ENCODE measurements around the gene ADIG.

The ADIG gene

GRCh38 chr20:38581013-38581412 lies at the start of gene ADIG:
ADIG (plus strand) TSS chr20:38581197; CDS start chr20:38581251, 54 bp downstream.
- DNase-seq: no peak

DNA sequence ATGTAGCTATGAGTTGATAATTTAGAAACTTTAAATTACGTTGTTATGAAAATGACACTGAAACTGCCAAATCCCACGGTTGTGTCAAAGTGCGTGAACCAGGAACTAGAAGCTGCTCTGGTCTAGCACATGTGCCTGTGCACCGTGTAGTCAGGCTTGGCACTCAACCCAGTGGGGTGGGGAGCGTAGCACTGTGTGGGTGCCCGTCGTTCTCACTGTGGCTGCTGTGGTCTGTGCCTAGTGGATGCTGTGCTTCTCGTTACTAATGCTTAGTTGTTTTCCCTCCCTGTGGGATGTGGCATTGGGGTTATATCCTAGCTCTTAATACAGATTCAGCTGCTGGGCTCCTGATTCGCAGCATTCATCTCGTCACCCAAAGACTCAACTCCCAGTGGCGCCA lies 46.2 kb upstream of the ADIG start:
- peak; percentile 2 to 6 for DNase-seq

GRCh38 chr20:38536310-38536709 lies 44.7 kb upstream of the ADIG start:
- no peak for DNase-seq

- DNase-seq: no peak
Measured at GRCh38 chr20:38537176-38537575, 43.8 kb upstream of the ADIG start.

GRCh38 chr20:38538789-38539188 lies 42.2 kb upstream of the ADIG start:
- DNase-seq: no peak

- no peak for DNase-seq
Measured at GRCh38 chr20:38543014-38543906, 37.7 kb upstream of the ADIG start.

DNA sequence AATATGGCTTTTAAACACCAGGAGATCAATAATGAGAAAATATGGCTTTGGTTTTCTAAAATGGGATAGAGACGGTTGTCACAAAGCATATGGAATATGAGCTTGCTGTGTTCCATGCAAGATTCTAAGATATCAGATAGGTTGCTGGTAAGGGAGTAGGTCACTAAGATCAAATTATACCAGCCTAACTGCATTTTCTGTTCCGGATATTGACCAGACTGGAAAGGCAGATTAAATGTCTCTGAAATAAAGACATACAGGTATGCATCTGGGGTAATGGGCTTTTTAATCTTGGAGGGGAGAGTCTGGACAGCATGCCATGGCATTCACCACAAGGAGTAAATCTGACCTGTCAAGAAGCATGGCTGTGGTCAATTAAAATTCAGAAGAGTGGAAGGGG lies 35.2 kb upstream of the ADIG start:
- no peak for DNase-seq

DNA sequence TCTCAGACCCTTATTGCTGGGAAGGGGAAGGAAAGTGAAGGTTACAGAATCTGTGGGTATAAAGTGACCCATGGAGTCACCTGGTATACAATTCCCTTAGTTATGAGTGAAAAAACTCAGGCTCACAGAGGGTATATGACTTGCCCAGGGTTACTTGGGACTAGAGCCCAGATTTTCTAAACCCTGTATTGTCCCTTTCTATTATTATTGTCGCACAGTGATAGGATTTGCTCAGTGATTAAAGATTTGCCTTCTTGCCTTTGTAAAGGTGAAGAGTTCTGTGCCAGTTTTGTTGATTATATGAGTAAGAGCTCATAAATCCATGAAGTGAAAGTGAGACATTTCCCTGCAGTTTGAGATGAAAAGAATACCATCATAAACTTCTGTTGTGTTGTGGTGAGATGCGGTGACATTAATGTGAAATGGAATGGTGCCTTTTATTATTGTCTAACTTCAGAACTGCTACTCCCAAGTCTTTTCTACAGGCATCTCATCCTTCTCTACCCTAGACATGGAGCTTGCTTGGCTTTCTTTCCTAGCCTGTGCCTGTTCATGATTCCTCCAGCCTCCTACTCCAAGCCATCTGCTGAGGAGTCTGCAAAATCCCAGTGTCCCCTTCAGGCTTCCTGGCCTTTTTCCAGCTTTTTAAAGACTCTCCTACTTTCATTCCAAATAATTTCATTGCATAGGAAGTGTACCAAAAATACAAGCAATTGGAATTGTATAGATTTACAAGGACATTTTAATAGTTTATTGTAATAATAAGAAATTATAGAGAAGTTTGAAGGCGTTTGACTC lies 33.5 kb upstream of the ADIG start:
- DNase-seq: no peak

DNA sequence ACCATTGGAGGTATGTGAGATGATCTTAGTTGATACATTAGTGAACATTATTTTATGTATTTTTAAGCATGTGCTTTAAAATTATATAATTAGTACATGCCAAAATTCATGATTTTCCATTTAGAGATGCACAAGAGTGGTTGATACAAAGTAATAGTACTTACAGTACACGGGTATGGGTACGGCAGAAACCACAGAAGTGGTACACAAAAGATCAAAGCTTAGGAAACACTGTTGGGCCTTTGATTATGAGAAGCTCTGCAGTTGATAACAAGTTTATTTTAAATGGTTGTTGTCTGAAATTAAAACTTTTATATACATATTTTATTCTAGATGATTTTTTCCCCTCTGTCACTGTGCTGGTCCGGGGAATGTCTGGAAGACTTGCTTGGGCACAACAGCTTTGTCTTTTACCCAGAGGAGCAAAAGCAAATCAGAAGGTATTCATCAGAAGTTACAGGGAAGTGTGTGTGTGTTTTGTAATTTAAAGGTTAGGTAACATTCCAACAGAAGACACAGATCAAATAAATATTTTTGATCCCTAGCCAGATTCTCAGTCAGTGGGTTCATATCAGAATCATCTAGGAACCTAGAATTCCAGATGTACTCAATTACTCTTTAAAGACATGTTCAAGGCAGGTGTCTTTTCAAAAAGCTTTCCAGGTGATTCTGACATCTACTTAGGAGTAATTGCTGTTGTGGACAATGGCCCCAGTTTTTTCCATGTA lies 32.5 kb upstream of the ADIG start:
- DNase-seq: no peak

DNA sequence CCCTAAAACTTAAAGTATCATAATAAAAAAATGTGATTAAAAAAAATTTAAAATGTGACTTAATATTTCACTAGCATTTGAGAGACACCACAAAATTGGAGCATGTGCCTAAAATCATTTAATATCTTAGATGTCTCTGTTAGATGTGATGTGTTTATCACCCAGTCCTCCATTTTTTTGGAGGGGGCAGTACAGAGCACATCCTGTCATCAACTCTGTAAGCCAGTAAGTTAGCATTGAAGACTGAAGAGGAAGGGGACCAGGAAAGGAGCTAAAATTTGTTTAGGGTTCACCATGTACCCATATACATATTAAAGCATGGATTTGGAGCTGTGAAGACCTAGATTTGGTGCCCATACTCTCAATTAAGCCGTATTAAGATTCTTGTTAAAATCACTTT lies 30.7 kb upstream of the ADIG start:
- no peak for DNase-seq

GRCh38 chr20:38551056-38551626 lies 29.9 kb upstream of the ADIG start:
- no peak for DNase-seq

DNA sequence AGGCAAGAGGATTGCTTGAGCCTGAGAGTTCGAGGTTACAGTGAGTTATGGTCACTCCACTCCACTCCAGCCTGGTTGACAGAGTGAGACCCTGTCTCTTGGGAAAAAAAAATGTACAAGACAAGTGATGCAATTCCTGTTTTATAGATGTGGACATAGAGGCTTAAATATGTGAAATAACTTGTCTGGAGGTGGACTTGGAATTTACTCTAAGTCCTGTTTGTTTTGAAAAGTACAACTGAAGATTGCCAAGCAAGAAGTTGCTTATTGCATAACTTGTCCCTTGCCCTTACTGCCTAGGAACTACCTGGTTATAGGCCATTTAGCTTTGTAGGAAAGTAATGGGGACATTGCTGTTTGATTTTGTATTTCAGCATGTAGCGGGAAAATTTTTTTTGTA lies 26.0 kb upstream of the ADIG start:
- DNase-seq: no peak

GRCh38 chr20:38555395-38555794 lies 25.6 kb upstream of the ADIG start:
- no peak for DNase-seq

- DNase-seq: no peak
Measured at GRCh38 chr20:38557174-38557573, 23.8 kb upstream of the ADIG start.

DNA sequence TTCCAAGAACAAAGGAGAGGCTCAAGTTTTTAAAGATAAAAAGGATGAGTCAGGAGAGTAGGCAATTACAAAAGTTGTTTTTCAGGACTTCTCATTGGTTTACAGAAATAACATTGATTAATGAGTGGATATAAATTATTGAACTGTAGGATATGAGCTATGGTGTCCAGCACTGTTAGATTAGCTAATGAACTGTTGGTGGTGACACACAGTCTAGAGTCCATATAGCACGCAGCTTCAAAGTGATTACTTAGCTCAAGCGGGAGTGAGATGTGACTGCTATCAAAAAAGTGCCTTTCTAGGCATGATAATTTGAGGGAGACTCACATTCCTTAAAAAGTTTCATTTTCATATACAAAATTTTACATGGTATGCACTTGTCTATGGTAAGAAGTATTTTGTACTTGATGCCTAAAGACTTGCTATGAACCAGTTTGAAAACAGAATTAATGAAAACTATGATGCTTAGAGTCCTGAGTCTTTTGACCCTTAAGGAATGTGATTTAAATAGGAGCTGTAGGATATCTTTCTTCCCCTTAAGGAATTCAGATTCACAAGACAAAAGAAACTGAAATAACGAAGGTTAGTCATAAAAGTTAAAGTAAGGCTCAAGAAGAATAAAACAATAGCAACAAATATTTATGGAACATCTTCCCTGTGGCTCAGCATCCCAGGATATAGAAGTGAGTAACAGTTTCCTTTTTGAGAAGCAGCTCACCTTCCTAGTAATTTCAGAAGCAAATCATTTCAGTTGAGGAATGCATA lies 22.2 kb upstream of the ADIG start:
- no peak for DNase-seq

GRCh38 chr20:38559764-38560163 lies 21.2 kb upstream of the ADIG start:
- DNase-seq: no peak

DNA sequence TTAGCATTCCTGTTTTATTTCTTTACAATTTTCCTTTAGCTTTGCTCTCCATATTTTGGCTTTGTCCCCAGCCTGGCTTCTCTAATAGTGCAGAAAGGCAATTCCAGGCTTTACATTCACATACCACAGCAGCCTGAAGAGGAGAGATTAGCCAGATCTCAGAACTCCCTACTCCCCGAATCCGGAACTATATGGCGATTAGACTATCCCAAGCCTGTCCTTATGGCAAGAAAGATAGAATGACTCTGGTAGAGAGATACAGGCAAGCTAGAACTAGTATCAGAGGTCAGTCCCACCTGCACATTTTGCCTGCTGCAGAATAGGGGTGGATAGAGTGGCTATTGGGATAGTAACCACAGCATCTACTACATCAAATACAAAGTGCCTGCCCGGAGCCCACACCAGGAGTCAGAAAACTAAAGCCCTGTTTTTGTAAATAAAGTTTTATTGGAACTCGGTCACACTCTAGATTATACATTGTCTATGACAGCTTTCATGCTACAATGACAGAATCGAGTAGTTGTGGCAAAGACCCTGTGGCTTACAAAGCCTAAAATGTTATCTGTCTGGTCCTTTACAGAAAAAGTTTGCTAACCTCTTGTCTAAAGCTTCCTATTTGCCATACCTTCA lies 17.1 kb upstream of the ADIG start:
- DNase-seq: no peak

- no peak for DNase-seq
Measured at GRCh38 chr20:38564680-38565079, 16.3 kb upstream of the ADIG start.

GRCh38 chr20:38566036-38566598 lies 14.9 kb upstream of the ADIG start:
- DNase-seq: no peak

DNA sequence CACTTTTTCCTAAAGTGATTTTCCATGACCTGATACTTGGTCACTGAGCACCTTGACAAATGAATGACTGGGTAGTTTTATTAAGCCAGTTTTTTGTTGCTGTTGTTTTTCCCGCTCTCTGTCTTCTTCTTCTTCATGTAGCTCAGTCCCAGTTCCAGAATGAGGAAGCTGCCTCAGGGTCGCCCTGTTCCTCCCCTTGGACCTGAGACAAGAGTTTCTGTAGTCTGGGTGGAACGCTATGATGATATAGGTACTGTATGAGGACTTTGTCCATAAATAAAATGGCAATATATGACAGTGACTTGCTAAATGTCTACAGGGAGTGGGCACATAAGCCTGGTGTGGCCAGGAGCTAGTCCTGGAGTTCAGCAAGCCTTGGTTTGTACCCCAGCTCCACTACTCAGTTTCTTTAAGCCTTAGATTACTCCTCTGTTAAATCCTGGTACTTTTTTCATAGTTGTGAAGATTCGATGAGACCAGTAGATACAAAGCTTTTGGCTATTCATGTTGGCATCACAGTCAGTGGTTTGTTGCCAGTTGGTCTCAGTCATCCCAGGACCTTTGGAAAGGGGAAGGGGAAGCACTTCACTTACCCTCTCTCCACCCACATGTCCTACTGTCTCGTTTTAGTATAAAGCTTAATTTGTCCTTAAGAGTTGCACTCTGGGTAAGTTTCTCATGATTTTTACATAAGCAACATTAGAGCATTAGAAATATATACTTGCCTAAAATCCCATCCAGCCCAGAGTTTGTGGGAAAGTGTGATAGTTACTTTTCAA lies 11.1 kb upstream of the ADIG start:
- DNase-seq: no peak

GRCh38 chr20:38573413-38573812 lies 7.6 kb upstream of the ADIG start:
- no peak for DNase-seq

All from stimulated activated CD4-positive, alpha-beta T cell treated with anti-CD3 and anti-CD28 coated beads, Interleukin-2, amount 100 ng/mL, for 48 hours (primary cell).